Keratinocyte (primary cell): Measurements from ENCODE around the gene MAN2C1. TPM values are rescaled to one million over a fixed set of nuclear protein-coding genes. Genes with fewer than 3 reads are reported as not detected.

Source experiments
- DNase-seq: peaks from one replicate; pipeline ENCODE4 v3.0.0-alpha.2; 2011; ENCODE audit warnings: low read depth, missing footprints, low spot score
- FAIRE-seq: peaks from 2 replicates; lab custom pipeline; 2011; peaks lifted over from hg19 to GRCh38; lab: Jason Lieb, UNC
- H2AFZ ChIP-seq: 2 replicates; pipeline ENCODE4 v1.6.0; 2012; ENCODE audit warnings: low read length, control low read depth, inconsistent platforms; ENCODE audit not compliant: control insufficient read depth
- H3K27ac ChIP-seq: 2 replicates; pipeline ENCODE4 v1.5.1; 2011; ENCODE audit warnings: low read length; ENCODE audit not compliant: control insufficient read depth, insufficient read depth
- H3K27me3 ChIP-seq: 3 replicates; pipeline ENCODE4 v1.6.0; 2011; ENCODE audit warnings: low read length; ENCODE audit not compliant: control insufficient read depth, insufficient read depth; ENCODE audit errors: extremely low read depth
- H3K36me3 ChIP-seq, 2 experiments: 2 replicates in 1 of 2; 3 replicates in 1 of 2; pipeline ENCODE4 v1.5.1; 2011; ENCODE audit warnings: low read length in 2 of 2, mild to moderate bottlenecking in 1 of 2; ENCODE audit not compliant: control insufficient read depth in 2 of 2, insufficient read depth in 2 of 2; ENCODE audit errors: extremely low read depth in 1 of 2
- H3K4me1 ChIP-seq: 3 replicates; pipeline ENCODE4 v1.5.1; 2011; ENCODE audit warnings: low read length; ENCODE audit not compliant: control insufficient read depth, insufficient read depth; ENCODE audit errors: extremely low read depth
- H3K4me2 ChIP-seq: 3 replicates; pipeline ENCODE4 v1.6.0; 2011; ENCODE audit warnings: low read depth, low read length; ENCODE audit not compliant: control insufficient read depth, insufficient read depth; ENCODE audit errors: extremely low read depth
- H3K4me3 ChIP-seq, 3 experiments: fragments of 200-600 bp in 1 of 3; sonication (generic) in 1 of 3; 2 replicates in 2 of 3; 3 replicates in 1 of 3; pipeline ENCODE4 v1.5.1; 2011 to 2016; ENCODE audit warnings: low read length in 3 of 3, mild to moderate bottlenecking in 3 of 3, control low read depth in 2 of 3, inconsistent platforms in 1 of 3, low read depth in 1 of 3, mixed read lengths in 1 of 3, mixed run types in 1 of 3, moderate library complexity in 1 of 3; ENCODE audit not compliant: control insufficient read depth in 2 of 3, insufficient read depth in 2 of 3; ENCODE audit errors: extremely low read depth in 1 of 3
- H3K79me2 ChIP-seq: 2 replicates; pipeline ENCODE4 v1.6.0; 2012; ENCODE audit warnings: low read length; ENCODE audit not compliant: control insufficient read depth, insufficient read depth
- H3K9ac ChIP-seq: 3 replicates; pipeline ENCODE4 v1.6.0; 2011; ENCODE audit warnings: low read length; ENCODE audit not compliant: control insufficient read depth, insufficient read depth; ENCODE audit errors: extremely low read depth
- H3K9me1 ChIP-seq: 3 replicates; pipeline ENCODE4 v1.6.0; 2011; ENCODE audit warnings: low read length; ENCODE audit not compliant: control insufficient read depth, insufficient read depth; ENCODE audit errors: extremely low read depth
- H3K9me3 ChIP-seq: 2 replicates; pipeline ENCODE4 v1.5.1; 2012; ENCODE audit warnings: low read depth, low read length; ENCODE audit not compliant: control insufficient read depth
- H4K20me1 ChIP-seq: 3 replicates; pipeline ENCODE4 v1.6.0; 2011; ENCODE audit warnings: low read length; ENCODE audit not compliant: control insufficient read depth, insufficient read depth; ENCODE audit errors: extremely low read depth
- EZH2 ChIP-seq: IDR thresholded peaks from one replicate; pipeline ENCODE4 v1.6.1; 2012; ENCODE audit warnings: inconsistent platforms, mild to moderate bottlenecking, low read length, moderate library complexity
- dilution Hi-C: fragments of 300-500 bp; cut with MboI; formaldehyde crosslinking; loops from one replicate; pipeline ENCODE4 v1.7.0; 2020; ENCODE audit warnings: low sequenced_read_pairs; ENCODE audit not compliant: extremely low pct_ligation_motif_present
- polyA plus RNA-seq, 5 experiments: library from polyadenylated mRNA; depleted of rRNA in 3 of 5; stranded (reverse) in 3 of 5; stranded (forward) in 1 of 5; unstranded in 1 of 5; fragments of >200 nt; gene quantifications; 1 replicate in 1 of 5; 2 replicates in 3 of 5; 3 replicates in 1 of 5; pipeline versions ENCODE4 v1.2.1 to v1.2.3, GENCODE V29; 2011 to 2012; ENCODE audit warnings: missing spikeins in 2 of 5, low read depth in 1 of 5, low replicate concordance in 1 of 5
- TF ChIP-seq, protein P1 (sequence below), 3 experiments: IDR thresholded peaks in 1 of 3; conservative IDR thresholded peaks in 1 of 3; optimal IDR thresholded peaks in 1 of 3; 2 replicates in 2 of 3; 3 replicates in 1 of 3; pipeline versions ENCODE3 to v1.5.1; 2011; ENCODE audit warnings: low read length in 3 of 3, mild to moderate bottlenecking in 3 of 3, moderate library complexity in 2 of 3, control low read depth in 1 of 3, inconsistent platforms in 1 of 3; ENCODE audit not compliant: insufficient read depth in 2 of 3; ENCODE audit errors: extremely low read depth in 1 of 3

The MAN2C1 gene
- polyA plus RNA-seq, 1 donor (not counting 4 experiments of a cell fraction or from before 2014, with no cell fraction given) = 35.4 TPM

GRCh38 chr15:75363786-75364185 lies 4.6 kb downstream of the MAN2C1 start:
- Histone ChIP-seq H3K9me1 (no peaks in the 10 kb centered on the region), H3K4me3 (no peak overlapping the region), H3K9ac (no peak overlapping the region), H3K27ac (no peak overlapping the region), H3K4me2 (no peak overlapping the region), H3K36me3 (peaks cover 34 to 42% of the 10 kb centered on the region in 2 experiments), H3K79me2 (peaks cover 4% of the 10 kb centered on the region), H3K27me3 (no peaks in the 10 kb centered on the region), H3K9me3 (no peaks in the 10 kb centered on the region), H3K4me1 (peaks cover 6% of the 10 kb centered on the region), H4K20me1 (no peaks in the 10 kb centered on the region), H2AFZ (no peak overlapping the region)
- dilution Hi-C loops = no loop called here
- TF ChIP-seq EZH2 = no peak
- TF ChIP-seq, protein P1, sequence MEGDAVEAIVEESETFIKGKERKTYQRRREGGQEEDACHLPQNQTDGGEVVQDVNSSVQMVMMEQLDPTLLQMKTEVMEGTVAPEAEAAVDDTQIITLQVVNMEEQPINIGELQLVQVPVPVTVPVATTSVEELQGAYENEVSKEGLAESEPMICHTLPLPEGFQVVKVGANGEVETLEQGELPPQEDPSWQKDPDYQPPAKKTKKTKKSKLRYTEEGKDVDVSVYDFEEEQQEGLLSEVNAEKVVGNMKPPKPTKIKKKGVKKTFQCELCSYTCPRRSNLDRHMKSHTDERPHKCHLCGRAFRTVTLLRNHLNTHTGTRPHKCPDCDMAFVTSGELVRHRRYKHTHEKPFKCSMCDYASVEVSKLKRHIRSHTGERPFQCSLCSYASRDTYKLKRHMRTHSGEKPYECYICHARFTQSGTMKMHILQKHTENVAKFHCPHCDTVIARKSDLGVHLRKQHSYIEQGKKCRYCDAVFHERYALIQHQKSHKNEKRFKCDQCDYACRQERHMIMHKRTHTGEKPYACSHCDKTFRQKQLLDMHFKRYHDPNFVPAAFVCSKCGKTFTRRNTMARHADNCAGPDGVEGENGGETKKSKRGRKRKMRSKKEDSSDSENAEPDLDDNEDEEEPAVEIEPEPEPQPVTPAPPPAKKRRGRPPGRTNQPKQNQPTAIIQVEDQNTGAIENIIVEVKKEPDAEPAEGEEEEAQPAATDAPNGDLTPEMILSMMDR (optimal IDR thresholded peaks at IDR 0.05 in 1 of 3, IDR thresholded peaks at IDR 0.05 in 1 of 3, conservative IDR thresholded peaks at IDR 0.05 in 1 of 3; ENCODE audit: extremely low read depth in 1 of 3, insufficient read depth in 2 of 3, low read length in 3 of 3) = no peak
- DNase-seq = no peak
- no peak for FAIRE-seq

GRCh38 chr15:75362642-75363249 lies 5.7 kb downstream of the MAN2C1 start:
- Histone ChIP-seq H3K79me2 (peaks cover 4% of the 10 kb centered on the region), H3K36me3 (peaks cover 41 to 46% of the 10 kb centered on the region in 2 experiments), H3K9ac (no peak overlapping the region), H3K4me2 (no peak overlapping the region), H4K20me1 (no peaks in the 10 kb centered on the region), H3K4me1 (peaks cover 6% of the 10 kb centered on the region), H3K4me3 (no peak overlapping the region), H3K9me3 (no peaks in the 10 kb centered on the region), H3K27ac (no peak overlapping the region), H3K27me3 (no peaks in the 10 kb centered on the region), H3K9me1 (no peaks in the 10 kb centered on the region), H2AFZ (no peak overlapping the region)
- DNase-seq = no peak
- TF ChIP-seq EZH2 = no peak
- TF ChIP-seq, protein P1 (optimal IDR thresholded peaks at IDR 0.05 in 1 of 3, IDR thresholded peaks at IDR 0.05 in 1 of 3, conservative IDR thresholded peaks at IDR 0.05 in 1 of 3; ENCODE audit: extremely low read depth in 1 of 3, insufficient read depth in 2 of 3, low read length in 3 of 3) = no peak
- FAIRE-seq = no peak
- dilution Hi-C loops = no loop called here
